Measurements from ENCODE around the gene SH3TC1.

- TF ChIP-seq CTCF (IDR thresholded peaks at IDR 0.05) (no peak), POLR2A (IDR thresholded peaks at IDR 0.05) (no peak)
Measured at GRCh38 chr4:8278421-8279287, 79.6 kb downstream of the SH3TC1 start.

Data from vagina (tissue), 2 donors.